Tibial nerve (tissue), 3 donors: ENCODE data around the gene SLC2A8.

ENCODE experiments used
- CTCF ChIP-seq, 5 experiments: fragments of 200-600 bp in 3 of 5; fragments of 450-650 bp in 2 of 5; sonication (generic) in 3 of 5; IDR thresholded peaks; one replicate each; pipeline ENCODE4 v1.5.1; 2016 to 2019; ENCODE audit warnings: antibody characterized with exemption in 5 of 5, mild to moderate bottlenecking in 3 of 5, moderate library complexity in 2 of 5
- POLR2A ChIP-seq, 2 donors: fragments of 450-650 bp; IDR thresholded peaks; one replicate each; pipeline ENCODE4 v1.6.1; 2017; ENCODE audit warnings: antibody characterized with exemption in 2 of 2, mild to moderate bottlenecking in 2 of 2, moderate library complexity in 2 of 2

GRCh38 chr9:127349483-127350113 is 47.4 kb upstream of the SLC2A8 start:
- TF ChIP-seq POLR2A (IDR thresholded peaks at IDR 0.05) (no peak), CTCF (IDR thresholded peaks at IDR 0.05) (no peak)
